Choroid plexus epithelial cell (primary cell): ENCODE measurements around the gene ZBTB39.

Experiments
- DNase-seq: peaks from one replicate; pipeline ENCODE4 v3.0.0-alpha.2; 2010; ENCODE audit warnings: low read depth
- H3K4me3 ChIP-seq: 2 replicates; pipeline ENCODE4 v1.5.1; 2011; ENCODE audit warnings: low read depth, mild to moderate bottlenecking, control low read depth, low read length, moderate library complexity
- CTCF ChIP-seq: conservative IDR thresholded peaks from 2 replicates; pipeline ENCODE4 v1.5.1; 2011; ENCODE audit warnings: low read depth, mild to moderate bottlenecking, control low read depth, inconsistent platforms, low read length, moderate library complexity

ZBTB39 gene

GRCh38 chr12:56998316-56998715, 8.0 kb downstream of the ZBTB39 start:
- DNase-seq = no peak
- H3K4me3 ChIP-seq = no peak overlapping the region
- TF ChIP-seq CTCF = no peak

- no peak overlapping the region for H3K4me3 ChIP-seq
- DNase-seq = no peak
- no peak for TF ChIP-seq CTCF
Observed at GRCh38 chr12:56996793-56997545, 9.4 kb downstream of the ZBTB39 start.

GRCh38 chr12:56995930-56996496, 10.3 kb downstream of the ZBTB39 start:
- no peak for TF ChIP-seq CTCF
- DNase-seq = no peak
- H3K4me3 ChIP-seq = no peak overlapping the region

- no peak overlapping the region for H3K4me3 ChIP-seq
- TF ChIP-seq CTCF = no peak
- no peak for DNase-seq
Observed at GRCh38 chr12:56995201-56995929, 11.0 kb downstream of the ZBTB39 start.

GRCh38 chr12:56994231-56994746, 12.1 kb downstream of the ZBTB39 start:
- no peak for DNase-seq
- no peak for TF ChIP-seq CTCF
- no peak overlapping the region for H3K4me3 ChIP-seq

- no peak for TF ChIP-seq CTCF
- no peak for DNase-seq
- H3K4me3 ChIP-seq = no peak overlapping the region
Observed at GRCh38 chr12:56993346-56993745, 13.0 kb downstream of the ZBTB39 start.
